ENCODE measurements around the gene PIGU. TPM values are rescaled to one million over a fixed set of nuclear protein-coding genes. Genes with fewer than 3 reads are reported as not detected.

PIGU gene
- total and polyA plus RNA-seq, 2 of the 13 experiments (the other 11 are each of a cell fraction or from before 2014, with no cell fraction given): 45.5 to 231 TPM

- TF ChIP-seq HIC2 (CRISPR knock-in tag; IDR thresholded peaks at IDR 0.05; ENCODE audit: low read depth) (0 out of 2 replicates have a peak, but pooled peaks have one; percentile 35), ZNF143 (CRISPR knock-in tag; IDR thresholded peaks at IDR 0.05) (0 out of 2 replicates have a peak, but pooled peaks have one; percentile 22), ZFX (CRISPR knock-in tag; IDR thresholded peaks at IDR 0.05; ENCODE audit: low read depth) (no peak), SNAI1 (CRISPR knock-in tag; IDR thresholded peaks at IDR 0.05; ENCODE audit: borderline replicate concordance) (no peak), ZNF766 (CRISPR knock-in tag; IDR thresholded peaks at IDR 0.05; ENCODE audit: borderline replicate concordance) (no peak)
Measured at GRCh38 chr20:34549291-34549928, 127.5 kb downstream of the PIGU start (continued).

DNA sequence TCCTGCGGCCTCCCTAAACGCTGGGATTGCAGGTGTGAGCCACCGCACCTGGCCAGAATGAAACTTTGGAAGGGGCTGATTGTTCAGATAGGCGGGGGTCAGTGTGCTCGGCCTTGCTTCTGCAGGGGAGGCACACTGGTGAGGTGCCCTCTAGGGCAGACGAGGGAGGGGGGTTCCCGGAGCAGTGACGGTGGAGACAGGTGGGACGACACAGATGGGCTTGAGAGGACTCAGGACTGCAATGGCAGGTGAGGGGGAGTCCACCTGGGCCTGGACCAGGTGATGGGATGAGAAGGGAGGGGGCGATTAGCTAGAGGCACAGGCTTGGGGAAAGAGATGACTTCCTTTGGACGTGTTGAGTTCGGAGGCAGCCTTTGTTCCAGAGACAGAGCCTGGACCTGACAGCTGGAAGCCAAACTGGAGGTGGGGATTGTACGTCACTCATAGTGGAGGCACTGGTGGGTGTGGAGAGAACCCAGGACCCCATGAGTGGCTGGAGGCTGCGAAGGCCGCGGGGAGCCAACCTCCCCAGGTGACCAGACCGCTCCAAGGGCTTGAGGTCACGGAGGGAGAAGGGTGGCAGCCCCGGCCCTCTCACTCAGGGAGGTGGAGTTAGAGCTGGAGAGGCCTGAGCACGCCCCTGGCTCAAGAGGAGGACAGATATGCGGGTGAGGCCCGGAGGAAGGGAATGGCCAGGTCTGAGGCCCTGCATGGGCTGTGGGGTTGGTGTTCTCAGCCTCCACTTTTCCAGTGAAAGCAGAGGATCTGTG lies 128.9 kb downstream of the PIGU start:
- H3K9ac ChIP-seq (ENCODE audit: insufficient read depth, low read depth, low read length): no peak overlapping the region
- H3K36me3 ChIP-seq (replicated peaks in 1 of 2; ENCODE audit: control insufficient read depth in 1 of 2, insufficient read depth in 2 of 2, low read length in 2 of 2): no peaks in the 10 kb centered on the region
- 64% methylated on average over 22 of the region's 22 CpGs for WGBS (ENCODE audit: low lambda C conversion rate)
- no peak overlapping the region; the same call in 1 of the 2 replicates for H3K4me2 ChIP-seq (ENCODE audit: low read depth, low read length)
- no peaks in the 10 kb centered on the region for H3K9me3 ChIP-seq (ENCODE audit: low read length)
- ChIA-PET CTCF (ENCODE audit: low intra/inter-chr PET ratio, low total read pairs) (no interaction called here), POLR2A (interaction anchor here (1.6 kb wide), 1 partner anchor 32 kb away, joined by 5 read pairs; the partner anchor contains the start of gene DYNLRB1)
- FAIRE-seq (no peak), ATAC-seq (peak; percentile 12), DNase-seq (ENCODE audit: low spot score) (no peak)
- no peak overlapping the region for H3K4me3 ChIP-seq (replicated peaks in 1 of 3; ENCODE audit: insufficient read depth in 1 of 3, low read depth in 2 of 3, low read length in 3 of 3)
- H2AFZ ChIP-seq (ENCODE audit: low read length): no peak overlapping the region
- in situ Hi-C loops (cut with HindIII; ENCODE audit: extremely low pct_ligation_motif_present, low pct_unique_long_range_greater_than_20kb): no loop called here
- no peak for TF ChIP-seq SMAD3 (CRISPR knock-in tag; IDR thresholded peaks at IDR 0.05)
- TF ChIP-seq ZNF274 (CRISPR knock-in tag; IDR thresholded peaks at IDR 0.05): peak; percentile 86; the same call in 1 of the 2 replicates
- peak; percentile 33; the same call in 1 of the 2 replicates for TF ChIP-seq ZNF768 (CRISPR knock-in tag; IDR thresholded peaks at IDR 0.05)
- TF ChIP-seq ZC3H13 (CRISPR knock-in tag; IDR thresholded peaks at IDR 0.05): 0 out of 2 replicates have a peak, but pooled peaks have one; percentile 31
- TF ChIP-seq ZBTB8A (CRISPR knock-in tag; IDR thresholded peaks at IDR 0.05; ENCODE audit: borderline replicate concordance, low read depth): no peak
- TF ChIP-seq, protein P1, sequence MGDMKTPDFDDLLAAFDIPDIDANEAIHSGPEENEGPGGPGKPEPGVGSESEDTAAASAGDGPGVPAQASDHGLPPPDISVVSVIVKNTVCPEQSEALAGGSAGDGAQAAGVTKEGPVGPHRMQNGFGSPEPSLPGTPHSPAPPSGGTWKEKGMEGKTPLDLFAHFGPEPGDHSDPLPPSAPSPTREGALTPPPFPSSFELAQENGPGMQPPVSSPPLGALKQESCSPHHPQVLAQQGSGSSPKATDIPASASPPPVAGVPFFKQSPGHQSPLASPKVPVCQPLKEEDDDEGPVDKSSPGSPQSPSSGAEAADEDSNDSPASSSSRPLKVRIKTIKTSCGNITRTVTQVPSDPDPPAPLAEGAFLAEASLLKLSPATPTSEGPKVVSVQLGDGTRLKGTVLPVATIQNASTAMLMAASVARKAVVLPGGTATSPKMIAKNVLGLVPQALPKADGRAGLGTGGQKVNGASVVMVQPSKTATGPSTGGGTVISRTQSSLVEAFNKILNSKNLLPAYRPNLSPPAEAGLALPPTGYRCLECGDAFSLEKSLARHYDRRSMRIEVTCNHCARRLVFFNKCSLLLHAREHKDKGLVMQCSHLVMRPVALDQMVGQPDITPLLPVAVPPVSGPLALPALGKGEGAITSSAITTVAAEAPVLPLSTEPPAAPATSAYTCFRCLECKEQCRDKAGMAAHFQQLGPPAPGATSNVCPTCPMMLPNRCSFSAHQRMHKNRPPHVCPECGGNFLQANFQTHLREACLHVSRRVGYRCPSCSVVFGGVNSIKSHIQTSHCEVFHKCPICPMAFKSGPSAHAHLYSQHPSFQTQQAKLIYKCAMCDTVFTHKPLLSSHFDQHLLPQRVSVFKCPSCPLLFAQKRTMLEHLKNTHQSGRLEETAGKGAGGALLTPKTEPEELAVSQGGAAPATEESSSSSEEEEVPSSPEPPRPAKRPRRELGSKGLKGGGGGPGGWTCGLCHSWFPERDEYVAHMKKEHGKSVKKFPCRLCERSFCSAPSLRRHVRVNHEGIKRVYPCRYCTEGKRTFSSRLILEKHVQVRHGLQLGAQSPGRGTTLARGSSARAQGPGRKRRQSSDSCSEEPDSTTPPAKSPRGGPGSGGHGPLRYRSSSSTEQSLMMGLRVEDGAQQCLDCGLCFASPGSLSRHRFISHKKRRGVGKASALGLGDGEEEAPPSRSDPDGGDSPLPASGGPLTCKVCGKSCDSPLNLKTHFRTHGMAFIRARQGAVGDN (CRISPR knock-in tag; IDR thresholded peaks at IDR 0.05): peak; percentile 38; the same call in 1 of the 2 replicates
- no peak for TF ChIP-seq MEF2D (CRISPR knock-in tag; IDR thresholded peaks at IDR 0.05)
- TF ChIP-seq ZNF883 (CRISPR knock-in tag; IDR thresholded peaks at IDR 0.05; ENCODE audit: not compliant biosample characterization): peak; percentile 35
- TF ChIP-seq MTA1 (CRISPR knock-in tag; IDR thresholded peaks at IDR 0.05; ENCODE audit: borderline replicate concordance): peak; percentile 29; the same call in 1 of the 2 replicates
- no peaks in the 10 kb centered on the region for H3K79me2 ChIP-seq (ENCODE audit: insufficient read depth, low read length)
- H3K27ac ChIP-seq (ENCODE audit: extremely low read length, insufficient read depth, low read length): no peak overlapping the region
- BruUV-seq (replicated peaks): no TSS peak
- H4K20me1 ChIP-seq (ENCODE audit: insufficient read depth, low read length): no peaks in the 10 kb centered on the region
- H3K4me1 ChIP-seq (ENCODE audit: insufficient read depth, low read length): peaks cover 30% of the 10 kb centered on the region
- intact Hi-C loops (cut with micrococcal nuclease; ENCODE audit: unreplicated experiment): loop anchor here (2.0 kb wide), 1 partner anchor 21 kb away; no protein-coding TSS in a partner anchor
- no peaks in the 10 kb centered on the region for H3K27me3 ChIP-seq (ENCODE audit: control insufficient read depth in 1 of 2, insufficient read depth in 2 of 2, low read length in 2 of 2)
